Kidney (tissue), 14 donors: Measurements from ENCODE around the gene NYNRIN. TPM values are rescaled to one million over a fixed set of nuclear protein-coding genes. Genes with fewer than 3 reads are reported as not detected.

Source experiments
- DNase-seq, 5 donors: peaks; one replicate each; pipeline ENCODE4 v3.0.0-alpha.2; 2013 to 2020
- FAIRE-seq: peaks from 2 replicates; lab custom pipeline; 2012; peaks lifted over from hg19 to GRCh38; lab: Jason Lieb, UNC
- H3K27ac ChIP-seq, 2 donors: one replicate each; pipeline ENCODE4 v1.7.0; 2013; ENCODE audit warnings: low read depth in 2 of 2, low read length in 2 of 2, inconsistent platforms in 1 of 2
- H3K27me3 ChIP-seq: one replicate; pipeline ENCODE4 v1.7.1; 2013; ENCODE audit warnings: low read length, inconsistent platforms; ENCODE audit not compliant: control insufficient read depth, insufficient read depth
- H3K36me3 ChIP-seq, 3 donors: one replicate each; pipeline versions ENCODE4 v1.7.0 to v1.7.1; 2013; ENCODE audit warnings: low read length in 3 of 3, control low read depth in 1 of 3, inconsistent platforms in 1 of 3; ENCODE audit not compliant: insufficient read depth in 3 of 3, control insufficient read depth in 2 of 3
- H3K4me1 ChIP-seq, 3 donors: one replicate each; pipeline versions ENCODE4 v1.7.0 to v1.7.1; 2013; ENCODE audit warnings: low read length in 3 of 3, inconsistent platforms in 1 of 3, low read depth in 1 of 3; ENCODE audit not compliant: control insufficient read depth in 2 of 3, insufficient read depth in 2 of 3
- H3K4me3 ChIP-seq, 3 donors: one replicate each; pipeline versions ENCODE4 v1.7.0 to v1.8.1; 2013; ENCODE audit warnings: low read length in 3 of 3, control low read depth in 1 of 3, inconsistent platforms in 1 of 3
- H3K9ac ChIP-seq, 3 donors: one replicate each; pipeline versions ENCODE4 v1.7.0 to v1.7.1; 2013; ENCODE audit warnings: low read length in 3 of 3, control low read depth in 1 of 3, inconsistent platforms in 1 of 3
- H3K9me3 ChIP-seq, 3 donors: one replicate each; pipeline versions ENCODE4 v1.7.0 to v1.7.1; 2013; ENCODE audit warnings: low read length in 3 of 3, control low read depth in 1 of 3, inconsistent platforms in 1 of 3; ENCODE audit not compliant: control insufficient read depth in 2 of 3, insufficient read depth in 1 of 3
- CTCF ChIP-seq: IDR thresholded peaks from 3 replicates; pipeline ENCODE4 v1.5.1; 2012; ENCODE audit warnings: mild to moderate bottlenecking, moderate library complexity, borderline replicate concordance; ENCODE audit not compliant: insufficient read depth; ENCODE audit errors: extremely low read depth
- intact Hi-C: fragments of 100-400 bp; cut with DNase I; formaldehyde crosslinking; loops from one replicate; pipeline ENCODE4 v1.11.1; 2022
- polyA plus RNA-seq: library from polyadenylated mRNA; stranded (reverse); fragments of 350-450 nt; fragmentation: Illumina TruSeq; extraction: RNeasy Lipid Tissue Mini Kit (QIAGEN cat#74804); gene quantifications from one replicate; pipeline ENCODE4 v1.2.3, GENCODE V29; 2014; ENCODE audit warnings: low read depth, low replicate concordance; ENCODE audit not compliant: insufficient read depth
- total RNA-seq: library from RNA; stranded (reverse); fragmentation: NEBNext Ultra II Directional; extraction: Animal tissue kit (Norgen Biotek cat#: 25700); gene quantifications from one replicate; pipeline ENCODE4 v1.2.1, GENCODE V29; 2021
- donor health status: control.
- donor health status: control.
- donor health status: control.
- donor health status: control.
- donor health status: control.
- donor health status: DM: yes; HTN: yes; CAD: no.
- donor health status: Normal renal cell carcinoma (clear cell type).

Gene NYNRIN
- total and polyA plus RNA-seq, 2 donors from 2014 or later, result 4.4 to 12.1 TPM

GRCh38 chr14:24436355-24437019 lies 37.7 kb downstream of the NYNRIN start:
- H3K36me3 ChIP-seq, result peaks cover 10 to 53% (median 44%) of the 10 kb centered on the region in 3 donors
- intact Hi-C loops, result loop anchor here (5.0 kb wide), 1 partner anchor 99 kb away; the partner anchor contains the start of genes ADCY4 and RIPK3
- no peaks in the 10 kb centered on the region for H3K9me3 ChIP-seq
- DNase-seq, result peak in 3 of 5 donors; percentile 57 to 86 (median 76)
- no peak overlapping the region for H3K9ac ChIP-seq
- H3K27me3 ChIP-seq, result no peaks in the 10 kb centered on the region
- no peak for FAIRE-seq
- no peak overlapping the region for H3K4me3 ChIP-seq
- peaks cover 0 to 18% (median 4%) of the 10 kb centered on the region in 3 donors for H3K4me1 ChIP-seq
- peak overlapping the region in 1 of 2 donors; percentile 0 for H3K27ac ChIP-seq
- peak; percentile 89 for TF ChIP-seq CTCF

GRCh38 chr14:24437020-24437735 lies 38.4 kb downstream of the NYNRIN start:
- no peaks in the 10 kb centered on the region for H3K27me3 ChIP-seq
- DNase-seq (no peak), FAIRE-seq (no peak)
- H3K9me3 ChIP-seq, result no peaks in the 10 kb centered on the region
- no peak overlapping the region for H3K9ac ChIP-seq
- intact Hi-C loops, result loop anchor here (5.0 kb wide), 1 partner anchor 100 kb away; the partner anchor contains the start of genes ADCY4 and RIPK3
- no peak overlapping the region for H3K4me3 ChIP-seq
- H3K4me1 ChIP-seq, result peaks cover 3 to 11% (median 5%) of the 10 kb centered on the region in 3 donors
- H3K36me3 ChIP-seq, result peaks cover 10 to 53% (median 44%) of the 10 kb centered on the region in 3 donors
- TF ChIP-seq CTCF, result no peak
- peak overlapping the region in 1 of 2 donors; percentile 0 for H3K27ac ChIP-seq

- Histone ChIP-seq H3K4me1 (peaks cover 3 to 10% (median 5%) of the 10 kb centered on the region in 3 donors), H3K9me3 (no peaks in the 10 kb centered on the region), H3K4me3 (no peak overlapping the region), H3K9ac (no peak overlapping the region), H3K27ac (no peak overlapping the region), H3K36me3 (peaks cover 9 to 49% (median 40%) of the 10 kb centered on the region in 3 donors), H3K27me3 (no peaks in the 10 kb centered on the region)
- no peak for TF ChIP-seq CTCF
- DNase-seq (no peak), FAIRE-seq (no peak)
- intact Hi-C loops, result loop anchor here (5.0 kb wide), 1 partner anchor 100 kb away; the partner anchor contains the start of genes ADCY4 and RIPK3
Observed at GRCh38 chr14:24437736-24438067, 38.9 kb downstream of the NYNRIN start.
